DOHH2 (cell line): ENCODE measurements around the gene DNM1L.

Source experiments
- H3F3A ChIP-seq: fragments of 200-600 bp; sonication (generic), shearing (Covaris generic); 2 replicates; pipeline ENCODE4 v1.6.0; 2016; ENCODE audit warnings: antibody characterized with exemption, mild to moderate bottlenecking; ENCODE audit not compliant: control insufficient read depth, insufficient read depth
- H3K27ac ChIP-seq: fragments of 200-600 bp; sonication (generic); 2 replicates; pipeline ENCODE4 v1.5.1; 2014; ENCODE audit warnings: low read depth, mild to moderate bottlenecking, low read length, moderate library complexity
- H3K27me3 ChIP-seq: fragments of 200-600 bp; sonication (generic); 2 replicates; pipeline ENCODE4 v1.6.1; 2014; ENCODE audit warnings: mild to moderate bottlenecking, low read length, mixed read lengths; ENCODE audit not compliant: control insufficient read depth
- H3K36me3 ChIP-seq: fragments of 200-600 bp; sonication (generic); 2 replicates; pipeline ENCODE4 v1.6.1; 2014; ENCODE audit warnings: mild to moderate bottlenecking, low read length, moderate library complexity, mixed read lengths; ENCODE audit not compliant: control insufficient read depth
- H3K4me1 ChIP-seq: fragments of 200-600 bp; sonication (generic); 2 replicates; pipeline ENCODE4 v1.6.1; 2014; ENCODE audit warnings: mild to moderate bottlenecking, low read length, mixed read lengths; ENCODE audit not compliant: control insufficient read depth
- H3K4me2 ChIP-seq: fragments of 200-600 bp; sonication (generic); 2 replicates; pipeline ENCODE4 v1.6.0; 2014; ENCODE audit warnings: mild to moderate bottlenecking, low read length, moderate library complexity
- H3K4me3 ChIP-seq: fragments of 200-600 bp; sonication (generic); 2 replicates; pipeline ENCODE4 v1.5.1; 2014; ENCODE audit warnings: mild to moderate bottlenecking, low read length, mixed read lengths
- H3K79me2 ChIP-seq: fragments of 200-600 bp; sonication (generic); 2 replicates; pipeline ENCODE4 v1.6.1; 2014; ENCODE audit warnings: mild to moderate bottlenecking, low read length, mixed read lengths; ENCODE audit not compliant: control insufficient read depth
- H3K9me2 ChIP-seq: fragments of 200-600 bp; sonication (generic); replicated peaks from 2 replicates; pipeline ENCODE4 v1.6.1; 2014; ENCODE audit warnings: mild to moderate bottlenecking, low read length, mixed read lengths; ENCODE audit not compliant: control insufficient read depth
- H3K9me3 ChIP-seq: fragments of 200-600 bp; sonication (generic); 2 replicates; pipeline ENCODE4 v1.6.1; 2014; ENCODE audit warnings: antibody characterized with exemption, low read length, mixed read lengths; ENCODE audit not compliant: control insufficient read depth, insufficient read depth
- H4K20me1 ChIP-seq: fragments of 200-600 bp; sonication (generic); 2 replicates; pipeline ENCODE4 v1.6.0; 2014; ENCODE audit warnings: low read depth, mild to moderate bottlenecking, antibody characterized with exemption, low read length, moderate library complexity; ENCODE audit not compliant: control insufficient read depth, insufficient read depth
- CTCF ChIP-seq: fragments of 200-600 bp; sonication (generic); IDR thresholded peaks from one replicate; pipeline ENCODE4 v1.5.1; 2014; ENCODE audit warnings: antibody characterized with exemption, mild to moderate bottlenecking, low read depth, low read length; ENCODE audit not compliant: poor library complexity, severe bottlenecking
- EZH2phosphoT487 ChIP-seq: fragments of 200-600 bp; sonication (generic); IDR thresholded peaks from 2 replicates; pipeline ENCODE4 v1.6.1; 2017; ENCODE audit warnings: borderline replicate concordance, mild to moderate bottlenecking, antibody characterized with exemption, low read length, moderate library complexity, mixed read lengths

DNM1L gene

GRCh38 chr12:32727237-32727636 is 48.1 kb downstream of the DNM1L start:
- H3K9me2 ChIP-seq: no peaks in the 10 kb centered on the region
- peaks cover 70% of the 10 kb centered on the region for H3K36me3 ChIP-seq
- no peak overlapping the region for H3K27ac ChIP-seq
- TF ChIP-seq CTCF (no peak), EZH2phosphoT487 (no peak)
- peaks cover 18% of the 10 kb centered on the region for H3F3A ChIP-seq
- H3K4me3 ChIP-seq: no peak overlapping the region
- H3K27me3 ChIP-seq: no peaks in the 10 kb centered on the region
- no peaks in the 10 kb centered on the region for H4K20me1 ChIP-seq
- H3K79me2 ChIP-seq: peaks cover 2% of the 10 kb centered on the region; the same call in 1 of the 2 replicates
- H3K4me1 ChIP-seq: no peaks in the 10 kb centered on the region
- no peaks in the 10 kb centered on the region for H3K9me3 ChIP-seq
- no peak overlapping the region for H3K4me2 ChIP-seq

DNA sequence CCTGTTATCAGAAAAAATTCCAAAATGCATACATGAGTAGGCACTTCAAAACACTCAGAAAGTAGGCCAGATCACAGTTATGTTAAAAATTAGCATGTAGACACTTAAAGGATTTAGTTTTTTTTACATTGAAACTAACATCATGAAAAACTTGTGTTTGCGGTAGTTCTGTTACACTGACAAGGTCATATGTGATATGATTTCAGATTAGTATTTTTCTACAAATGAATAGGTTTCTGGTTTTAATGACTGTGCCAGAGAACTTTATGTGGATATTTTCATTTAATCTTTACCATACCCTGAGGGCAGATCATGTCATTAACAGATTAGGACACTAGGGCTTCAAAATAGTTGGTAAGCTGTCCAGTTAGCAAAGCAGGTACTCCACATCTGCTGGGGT is 55.9 kb downstream of the DNM1L start:
- Histone ChIP-seq H3K27ac (no peak overlapping the region), H3K9me3 (no peaks in the 10 kb centered on the region), H3K36me3 (peaks cover 88% of the 10 kb centered on the region), H3K4me3 (no peak overlapping the region), H3F3A (peaks cover 21% of the 10 kb centered on the region; the same call in 1 of the 2 replicates), H4K20me1 (no peaks in the 10 kb centered on the region), H3K4me2 (no peak overlapping the region), H3K4me1 (peaks cover 5% of the 10 kb centered on the region; the same call in 1 of the 2 replicates), H3K27me3 (no peaks in the 10 kb centered on the region), H3K9me2 (no peaks in the 10 kb centered on the region), H3K79me2 (peaks cover 11% of the 10 kb centered on the region)
- TF ChIP-seq EZH2phosphoT487: no peak
- no peak for TF ChIP-seq CTCF

- Histone ChIP-seq H4K20me1 (no peaks in the 10 kb centered on the region), H3K79me2 (peaks cover 13% of the 10 kb centered on the region), H3K4me1 (peaks cover 5% of the 10 kb centered on the region; the same call in 1 of the 2 replicates), H3K4me2 (no peak overlapping the region), H3K9me3 (no peaks in the 10 kb centered on the region), H3K36me3 (peaks cover 93% of the 10 kb centered on the region), H3K27me3 (no peaks in the 10 kb centered on the region), H3F3A (peaks cover 22% of the 10 kb centered on the region; the same call in 1 of the 2 replicates), H3K4me3 (no peak overlapping the region), H3K9me2 (no peaks in the 10 kb centered on the region), H3K27ac (no peak overlapping the region)
- no peak for TF ChIP-seq CTCF
- TF ChIP-seq EZH2phosphoT487: no peak
Observed at GRCh38 chr12:32736445-32736844, 57.3 kb downstream of the DNM1L start.

- peaks cover 93% of the 10 kb centered on the region for H3K36me3 ChIP-seq
Observed at GRCh38 chr12:32737715-32738114, 58.6 kb downstream of the DNM1L start.

More at GRCh38 chr12:32737715-32738114, 58.6 kb downstream of the DNM1L start:
- Histone ChIP-seq H3K79me2 (peaks cover 23% of the 10 kb centered on the region), H3K4me2 (no peak overlapping the region), H3K27ac (no peak overlapping the region), H3K4me1 (peaks cover 5% of the 10 kb centered on the region; the same call in 1 of the 2 replicates), H3K9me3 (no peaks in the 10 kb centered on the region), H3K9me2 (no peaks in the 10 kb centered on the region), H3F3A (peaks cover 18% of the 10 kb centered on the region; the same call in 1 of the 2 replicates), H3K27me3 (no peaks in the 10 kb centered on the region), H4K20me1 (no peaks in the 10 kb centered on the region), H3K4me3 (no peak overlapping the region)
- no peak for TF ChIP-seq CTCF
- no peak for TF ChIP-seq EZH2phosphoT487
